WI38 (cell line): ENCODE data around the gene LIMA1.
A peak's percentile ranks its signal among the peaks of the same experiment; 100 is the strongest.
"Not testable (repeated sequence)": the region's sequence is repeated elsewhere in the genome, so short reads cannot be mapped to it uniquely, and the experiment has no call there.

Source experiments
- H3K4me3 ChIP-seq: 2 replicates; pipeline ENCODE4 v1.5.1; 2011; ENCODE audit warnings: low read depth, mild to moderate bottlenecking, control low read depth, low read length
- TF ChIP-seq, protein P1 (sequence below): IDR thresholded peaks from 2 replicates; pipeline ENCODE4 v1.5.1; 2012; ENCODE audit warnings: low read depth, mild to moderate bottlenecking, control low read depth, low read length

Gene LIMA1

DNA sequence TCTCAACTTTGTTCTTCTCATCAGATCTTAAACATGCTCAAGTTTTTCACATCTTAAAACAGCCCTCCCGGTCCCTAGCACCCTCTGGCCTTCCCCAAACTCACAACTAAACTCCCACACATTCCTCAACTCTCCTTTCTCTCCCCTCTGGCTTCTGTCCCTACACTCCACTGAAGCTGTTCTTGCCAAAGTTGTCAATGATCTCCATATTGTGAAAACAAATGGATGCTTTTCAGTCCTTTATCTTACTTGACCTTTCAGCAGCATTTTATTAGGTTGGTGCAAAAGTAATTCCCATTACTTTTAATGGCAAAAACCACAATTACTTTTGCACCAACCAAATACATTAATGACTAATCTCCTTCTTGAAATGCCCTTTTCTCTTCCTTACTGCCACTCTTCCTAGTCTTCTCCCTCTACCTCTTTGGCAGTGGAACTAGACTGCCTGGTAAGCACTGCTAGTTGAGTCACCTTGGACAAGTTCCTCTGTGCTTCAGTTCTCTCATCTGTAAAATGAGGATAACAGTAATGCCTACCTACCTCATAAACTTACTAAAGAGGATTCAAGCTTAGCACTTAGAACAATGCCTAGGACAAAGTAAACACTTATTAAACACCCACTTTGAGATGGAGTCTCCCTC lies 132.2 kb downstream of the LIMA1 start:
- TF ChIP-seq, protein P1, sequence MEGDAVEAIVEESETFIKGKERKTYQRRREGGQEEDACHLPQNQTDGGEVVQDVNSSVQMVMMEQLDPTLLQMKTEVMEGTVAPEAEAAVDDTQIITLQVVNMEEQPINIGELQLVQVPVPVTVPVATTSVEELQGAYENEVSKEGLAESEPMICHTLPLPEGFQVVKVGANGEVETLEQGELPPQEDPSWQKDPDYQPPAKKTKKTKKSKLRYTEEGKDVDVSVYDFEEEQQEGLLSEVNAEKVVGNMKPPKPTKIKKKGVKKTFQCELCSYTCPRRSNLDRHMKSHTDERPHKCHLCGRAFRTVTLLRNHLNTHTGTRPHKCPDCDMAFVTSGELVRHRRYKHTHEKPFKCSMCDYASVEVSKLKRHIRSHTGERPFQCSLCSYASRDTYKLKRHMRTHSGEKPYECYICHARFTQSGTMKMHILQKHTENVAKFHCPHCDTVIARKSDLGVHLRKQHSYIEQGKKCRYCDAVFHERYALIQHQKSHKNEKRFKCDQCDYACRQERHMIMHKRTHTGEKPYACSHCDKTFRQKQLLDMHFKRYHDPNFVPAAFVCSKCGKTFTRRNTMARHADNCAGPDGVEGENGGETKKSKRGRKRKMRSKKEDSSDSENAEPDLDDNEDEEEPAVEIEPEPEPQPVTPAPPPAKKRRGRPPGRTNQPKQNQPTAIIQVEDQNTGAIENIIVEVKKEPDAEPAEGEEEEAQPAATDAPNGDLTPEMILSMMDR, result no peak
- H3K4me3 ChIP-seq, result no peak overlapping the region

DNA sequence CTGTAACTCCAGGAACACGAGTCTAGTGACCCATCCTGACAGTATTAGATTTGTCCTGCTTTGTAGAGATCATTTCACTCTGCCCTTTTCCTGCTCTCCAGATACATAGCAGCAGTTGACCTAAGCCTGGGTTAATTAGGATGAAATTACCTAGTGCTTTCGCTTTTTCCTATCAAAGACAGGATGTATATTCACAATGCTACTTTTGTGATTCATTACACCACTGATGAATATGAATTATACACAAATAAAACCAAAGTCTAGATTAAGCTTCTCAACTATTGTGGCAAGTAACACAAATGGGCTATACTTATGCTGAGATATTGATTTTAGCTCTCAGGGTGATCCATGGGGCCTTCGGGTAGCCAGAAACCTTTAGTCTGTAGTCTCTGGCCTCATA lies 134.0 kb downstream of the LIMA1 start:
- no peak overlapping the region for H3K4me3 ChIP-seq
- TF ChIP-seq, protein P1, result no peak

DNA sequence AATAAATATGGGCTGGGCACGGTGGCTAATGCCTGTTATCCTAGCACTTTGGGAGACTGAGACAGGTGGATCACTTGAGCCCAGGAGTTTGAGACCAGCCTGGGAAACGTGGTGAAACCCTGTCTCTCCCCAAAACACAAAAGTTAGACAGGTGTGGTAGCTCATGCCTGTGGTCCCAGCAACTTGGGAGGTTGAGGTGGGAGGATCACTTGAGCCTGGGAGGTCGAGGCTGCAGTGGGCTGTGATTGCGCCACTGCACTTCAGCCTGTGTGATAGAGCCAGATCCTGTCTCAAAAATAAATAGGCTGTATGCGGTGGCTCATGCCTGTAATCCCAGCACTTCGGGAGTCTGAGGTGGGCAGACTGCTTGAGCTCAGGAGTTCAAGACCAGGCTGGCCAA lies 135.3 kb downstream of the LIMA1 start:
- H3K4me3 ChIP-seq, result not testable (repeated sequence)

DNA sequence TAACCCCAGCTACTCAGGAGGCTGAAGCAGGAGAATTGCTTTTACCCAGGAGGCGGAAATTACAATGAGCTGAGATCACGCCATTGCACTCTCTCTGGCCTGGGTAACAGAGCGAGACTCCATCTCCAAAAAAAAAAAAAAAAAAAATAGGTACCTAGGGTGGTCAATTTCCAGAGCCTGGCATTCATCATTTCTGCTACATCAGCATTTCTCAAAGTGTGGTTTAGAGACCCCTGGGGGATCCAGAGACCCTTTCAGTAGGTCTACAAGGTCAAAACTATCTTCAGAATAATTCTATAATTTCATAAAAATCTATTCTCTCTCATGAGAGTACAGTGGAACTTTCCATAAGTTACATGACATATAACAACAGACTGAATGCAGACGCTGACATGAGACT lies 136.0 kb downstream of the LIMA1 start:
- H3K4me3 ChIP-seq, result no peak overlapping the region
- TF ChIP-seq, protein P1, result no peak

DNA sequence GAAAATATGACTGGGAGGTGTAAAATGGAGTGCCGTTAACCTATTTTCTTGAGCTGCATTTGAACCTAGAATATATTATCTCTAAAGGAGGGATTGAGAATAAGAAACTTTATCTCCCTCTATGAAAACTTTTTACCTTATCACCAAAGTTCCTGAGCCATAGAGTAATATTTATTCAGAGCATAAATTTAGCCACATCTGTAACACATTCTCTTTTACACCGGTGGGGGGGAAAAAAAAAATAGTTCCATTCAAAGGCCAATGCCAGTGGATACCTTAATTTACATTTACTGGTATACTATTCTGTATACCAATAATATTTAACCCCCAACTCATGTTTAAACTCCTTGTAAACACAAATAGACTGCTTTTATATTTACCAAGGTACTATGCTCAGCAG lies 137.9 kb downstream of the LIMA1 start:
- no peak overlapping the region for H3K4me3 ChIP-seq
- TF ChIP-seq, protein P1, result no peak

DNA sequence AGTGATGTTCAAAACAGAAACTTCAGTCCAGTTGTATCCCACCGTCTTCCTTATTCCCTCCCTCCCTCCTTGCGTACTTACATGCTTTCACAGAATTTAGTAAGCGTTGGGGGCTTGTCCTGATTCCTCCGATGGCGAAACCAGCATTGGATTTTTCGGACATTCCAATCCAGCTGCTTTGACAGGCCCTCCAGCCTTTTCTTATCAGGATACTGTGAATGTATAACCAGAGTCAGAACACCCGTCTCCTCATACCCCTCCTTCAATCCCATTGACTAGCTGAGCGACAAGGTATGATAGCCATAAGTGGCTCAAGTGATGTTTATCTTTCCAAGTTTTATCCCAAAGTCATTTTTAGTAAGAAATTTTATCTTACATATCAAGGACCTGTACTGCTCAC lies 140.3 kb downstream of the LIMA1 start:
- TF ChIP-seq, protein P1, result no peak

DNA sequence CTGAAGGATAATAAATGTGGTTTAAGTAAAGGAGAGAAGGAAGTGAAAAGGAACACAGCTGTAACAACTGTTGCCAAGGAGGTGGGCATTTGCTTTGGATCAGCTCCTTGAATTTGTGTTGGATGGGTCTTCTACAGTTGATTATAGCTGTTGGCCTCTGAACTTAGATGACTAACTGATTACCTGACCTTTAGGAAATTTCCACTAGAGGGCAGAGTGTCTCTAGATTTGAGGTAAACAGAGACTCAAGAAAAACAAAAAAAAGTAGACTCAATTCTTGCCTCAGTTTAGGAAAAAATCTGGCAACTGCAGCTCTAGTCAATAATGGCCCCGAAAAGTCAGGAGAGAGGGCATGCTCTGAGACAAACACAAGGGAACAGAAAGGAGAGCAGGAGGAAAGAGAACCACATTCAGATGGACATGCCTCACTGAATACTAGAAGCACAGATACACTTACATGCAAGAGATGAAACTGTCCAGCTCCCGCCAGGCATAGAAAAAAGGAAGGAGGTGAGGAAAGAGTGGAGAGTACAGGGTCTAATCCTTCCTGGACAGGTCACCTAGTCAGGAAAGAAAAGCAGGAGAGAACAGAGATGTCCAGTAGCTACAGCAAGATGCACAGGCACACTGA lies 150.7 kb downstream of the LIMA1 start:
- H3K4me3 ChIP-seq, result no peak overlapping the region
- TF ChIP-seq, protein P1, result peak; percentile 40; the same call in 1 of the 2 replicates

More for the DNA sequence above, 140.3 kb downstream of the LIMA1 start:
- H3K4me3 ChIP-seq, result no peak overlapping the region
